Putamen (tissue), 1 donor: ENCODE measurements around the gene DNAH14.
"Not testable (repeated sequence)": the region's sequence is repeated elsewhere in the genome, so short reads cannot be mapped to it uniquely, and the experiment has no call there.

Experiments
- DNase-seq: peaks from one replicate; pipeline ENCODE4 v3.0.0-alpha.2; 2016; ENCODE audit warnings: low spot score

The DNAH14 gene

DNA sequence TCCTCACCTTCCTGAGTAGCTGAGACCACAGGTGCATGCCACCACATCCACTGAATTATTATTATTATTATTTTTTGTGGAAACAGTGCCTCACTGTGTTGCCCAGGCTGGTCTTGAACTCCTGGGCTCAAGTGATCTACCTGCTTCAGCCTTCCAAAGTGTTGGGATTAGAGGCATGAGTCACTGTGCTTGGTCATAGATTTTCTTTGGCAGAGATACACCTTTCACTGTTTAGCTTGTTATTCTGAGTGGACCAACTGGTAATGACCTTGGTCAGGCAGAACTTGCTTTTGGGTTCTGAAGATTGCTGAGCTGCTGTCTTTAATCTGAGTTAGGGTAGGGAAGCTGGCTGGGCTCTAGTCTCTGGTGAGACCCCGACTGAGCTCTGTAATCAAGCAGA, 66.8 kb downstream of the DNAH14 start:
- DNase-seq, result no peak

DNA sequence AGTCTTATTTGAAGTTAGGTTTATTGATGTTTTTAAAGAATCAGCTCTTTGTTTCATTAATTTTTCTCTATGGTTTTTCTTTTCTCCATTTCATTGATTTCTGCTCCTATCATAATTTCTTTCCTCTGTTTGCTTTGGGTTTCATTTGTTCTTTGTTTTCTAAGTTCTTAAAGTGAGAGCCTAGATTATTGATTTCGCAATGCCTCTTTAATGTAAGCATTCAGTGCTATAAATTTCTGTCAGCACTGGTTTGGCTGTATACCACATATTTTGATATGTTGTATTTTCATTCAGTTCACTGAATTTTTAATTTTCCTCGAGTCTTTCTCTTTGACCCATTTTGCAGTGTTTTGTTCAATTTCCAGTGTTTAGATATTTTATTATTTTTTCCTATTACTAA, 68.7 kb downstream of the DNAH14 start:
- no peak for DNase-seq

DNA sequence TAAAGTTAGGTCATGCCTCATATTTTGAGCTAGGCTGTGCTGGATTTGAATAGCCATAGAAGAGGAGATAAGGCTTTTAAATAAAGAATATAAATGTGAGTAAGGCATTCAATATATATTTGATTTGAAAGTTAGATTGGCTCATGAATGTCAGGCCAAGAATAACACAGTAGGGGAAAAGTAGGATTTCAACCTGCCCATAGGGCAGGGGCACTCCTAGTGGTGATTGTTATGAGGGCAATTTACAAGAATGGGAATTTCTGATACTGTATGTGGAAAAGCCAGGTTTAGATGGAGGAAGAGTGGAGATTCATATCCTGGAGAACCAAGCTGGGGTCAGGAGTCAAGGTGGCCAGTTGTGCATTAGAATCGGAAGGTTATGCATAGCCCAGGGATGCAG, 74.9 kb downstream of the DNAH14 start:
- DNase-seq, result no peak

DNA sequence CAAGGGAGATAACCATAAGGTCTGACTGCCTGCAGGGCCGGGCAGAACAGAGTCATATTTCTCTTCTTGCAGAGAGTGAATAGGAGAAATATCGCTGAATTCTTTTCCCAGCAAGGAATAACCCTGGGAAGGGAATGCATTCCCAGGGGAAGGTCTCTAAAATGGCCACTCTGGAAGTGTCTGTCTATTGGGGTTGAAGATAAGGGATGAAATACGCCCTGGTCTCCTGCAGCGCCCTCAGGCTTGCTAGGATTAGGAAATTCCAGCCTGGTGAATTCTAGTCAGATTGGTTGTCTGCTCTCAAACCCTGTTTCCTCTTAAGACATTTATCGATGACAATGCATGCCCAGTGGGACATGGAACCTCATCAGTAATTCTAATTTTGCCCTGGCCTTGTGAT, 76.9 kb downstream of the DNAH14 start:
- not testable (repeated sequence) for DNase-seq

DNA sequence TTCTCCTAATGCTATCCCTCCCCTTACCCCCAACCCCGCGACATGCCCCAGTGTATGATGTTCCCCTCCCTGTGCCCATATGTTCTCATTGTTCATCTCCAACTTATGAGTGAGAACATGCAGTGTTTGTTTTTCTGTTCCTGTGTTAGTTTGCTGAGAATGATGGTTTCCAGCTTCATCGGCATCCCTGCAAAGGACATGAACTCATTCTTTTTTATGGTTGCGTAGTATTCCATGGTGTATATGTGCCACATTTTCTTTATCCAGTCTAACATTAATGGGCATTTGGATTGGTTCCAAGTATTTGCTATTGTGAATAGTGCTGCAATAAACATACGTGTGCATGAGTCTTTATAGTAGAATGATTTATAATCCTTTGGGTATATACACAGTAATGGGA, 78.6 kb downstream of the DNAH14 start:
- DNase-seq, result not testable (repeated sequence)

DNA sequence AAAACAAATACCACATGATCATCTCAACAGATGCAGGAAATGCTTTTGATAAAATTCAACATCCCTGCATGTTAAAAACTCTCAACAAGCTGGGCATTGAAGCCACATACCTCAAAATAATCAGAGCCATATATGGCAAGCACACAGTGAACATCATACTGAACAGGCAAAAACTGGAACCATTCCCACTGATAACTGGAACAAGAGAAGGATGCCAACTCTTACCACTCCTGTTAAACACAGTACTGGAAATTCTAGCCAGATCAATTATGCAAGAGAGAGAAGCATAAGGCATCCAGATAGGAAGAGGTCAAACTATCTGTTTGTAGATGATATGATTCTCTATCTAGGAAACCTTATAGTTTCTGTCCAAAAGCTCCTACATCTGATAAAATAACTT, 91.6 kb downstream of the DNAH14 start:
- DNase-seq, result no peak

DNA sequence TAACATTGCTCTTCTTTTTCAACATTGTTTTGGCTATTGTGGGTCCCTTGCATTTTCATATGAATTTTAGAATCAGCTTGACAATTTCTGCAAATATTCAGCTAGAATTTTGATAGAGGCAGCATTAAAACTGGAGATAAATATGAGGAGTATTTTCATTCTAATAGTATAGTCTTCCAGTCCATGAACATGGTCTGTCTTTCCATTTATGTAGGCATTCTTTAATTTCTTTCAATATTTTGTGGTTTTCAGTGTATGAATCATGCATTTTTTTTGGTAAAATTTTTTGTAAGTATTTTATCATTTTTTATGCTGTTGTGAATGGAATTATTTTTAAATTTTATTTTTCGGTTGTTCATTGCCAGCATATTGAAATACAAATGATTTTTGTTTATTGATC, 97.2 kb downstream of the DNAH14 start:
- no peak for DNase-seq

DNA sequence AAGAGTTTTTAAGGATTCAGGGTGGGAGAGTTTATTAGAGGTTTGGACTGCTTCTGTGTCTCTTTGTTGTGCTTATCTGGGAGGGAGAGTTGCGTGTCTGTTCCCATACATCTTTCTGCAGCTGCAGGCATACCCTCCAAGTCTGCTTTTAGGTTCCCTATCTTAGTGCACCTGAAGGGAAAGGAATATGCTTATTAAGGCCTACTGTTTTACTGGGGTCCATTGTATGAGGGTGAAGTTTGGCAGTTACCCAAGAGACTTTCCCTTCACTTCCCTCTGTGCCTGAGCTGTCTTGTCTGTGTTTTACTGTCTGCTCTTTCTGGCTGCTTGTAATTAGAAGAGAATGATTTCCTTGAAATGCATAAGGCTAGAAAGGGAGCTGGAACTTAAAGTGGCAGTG, 107.0 kb downstream of the DNAH14 start:
- not testable (repeated sequence) for DNase-seq

DNA sequence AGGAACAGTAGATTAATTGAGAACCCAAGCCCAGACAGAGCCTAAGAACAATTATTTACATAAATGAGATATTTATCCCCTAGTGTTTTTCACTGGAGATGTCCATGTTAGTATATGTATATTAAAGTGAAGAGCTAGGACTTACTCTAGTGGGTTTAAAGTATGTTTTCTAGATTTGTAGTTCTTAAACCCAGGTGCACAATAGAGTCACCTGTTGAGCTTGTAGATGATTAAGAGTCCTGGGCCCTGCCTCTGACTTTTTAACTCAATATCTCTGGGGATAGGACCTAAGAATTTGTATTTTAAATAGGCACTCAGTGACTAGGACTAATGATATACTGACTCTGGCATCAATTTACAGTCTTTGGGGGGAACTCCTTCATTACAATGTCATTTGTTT, 112.8 kb downstream of the DNAH14 start:
- no peak for DNase-seq

DNA sequence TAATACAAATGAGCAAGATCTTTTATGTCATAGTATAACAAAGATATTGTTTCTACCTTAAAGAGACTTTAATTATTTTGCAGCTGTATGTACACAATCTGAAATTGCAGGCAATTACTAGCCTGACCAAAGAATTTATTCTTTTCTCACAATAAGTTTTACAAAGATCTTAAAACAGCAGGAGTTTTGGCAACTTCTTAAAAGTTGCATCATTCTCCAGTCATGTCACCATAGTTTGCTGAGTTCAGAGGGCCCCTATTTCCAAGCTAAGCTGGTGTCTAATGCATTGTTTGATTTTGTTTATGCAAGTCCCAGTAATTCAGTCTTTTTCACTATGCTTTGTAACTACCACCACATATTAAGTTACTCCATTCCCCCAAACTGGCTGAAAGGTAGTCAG, 114.8 kb downstream of the DNAH14 start:
- DNase-seq, result no peak

DNA sequence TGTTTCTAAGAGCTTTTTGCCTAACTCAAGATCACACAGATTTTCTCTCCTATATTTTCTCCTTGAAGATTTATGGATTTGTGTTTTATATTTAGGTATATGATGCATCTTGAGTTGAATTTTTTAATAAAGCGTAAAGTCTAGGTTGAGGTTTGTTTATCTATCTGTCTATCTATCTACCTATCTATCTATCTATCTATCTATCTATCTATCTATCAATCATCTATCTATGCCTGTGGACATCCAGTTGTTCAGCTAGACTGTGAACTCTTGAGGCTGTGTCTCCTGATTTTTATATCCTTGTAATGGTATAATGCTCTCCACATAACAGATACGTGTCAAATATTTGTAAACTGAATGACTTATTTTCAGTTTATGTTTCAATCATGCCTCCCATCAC, 120.1 kb downstream of the DNAH14 start:
- DNase-seq, result no peak

DNA sequence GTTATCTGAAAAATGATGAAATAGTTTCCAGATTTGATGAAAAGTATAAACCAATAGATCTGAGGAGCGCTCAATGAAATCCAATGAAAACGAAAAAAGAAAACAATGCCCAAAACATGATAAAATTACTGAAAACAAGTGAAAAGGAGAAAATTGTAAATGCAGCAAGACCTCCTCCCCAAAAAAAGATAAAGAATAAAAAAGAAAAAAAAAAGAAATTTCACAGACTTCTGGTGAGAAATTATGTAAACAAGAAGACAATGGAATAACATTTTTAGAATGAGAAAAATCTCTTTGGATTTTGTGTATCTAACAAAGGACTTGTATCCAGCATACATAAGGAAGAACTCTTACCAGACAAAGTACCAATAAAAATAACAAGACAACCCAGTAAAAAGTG, 134.2 kb downstream of the DNAH14 start:
- no peak for DNase-seq

DNA sequence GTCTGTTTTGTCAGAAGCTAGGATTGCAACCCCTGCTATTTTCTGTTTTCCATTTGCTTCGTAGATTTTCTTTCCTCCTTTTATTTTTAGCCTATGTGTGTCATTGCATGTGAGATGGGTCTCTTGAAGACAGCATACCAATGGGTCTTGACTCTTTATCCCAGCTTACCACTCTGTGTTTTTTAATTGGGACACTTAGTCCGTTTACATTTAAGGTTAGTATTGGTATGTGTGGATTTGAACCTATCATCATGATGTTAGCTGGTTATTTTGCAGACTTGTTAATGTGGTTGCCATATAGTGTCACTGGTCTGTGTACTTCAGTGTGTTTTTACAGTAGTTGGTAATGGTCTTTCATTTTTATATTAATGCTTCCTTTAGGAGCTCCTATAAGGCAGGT, 141.5 kb downstream of the DNAH14 start:
- DNase-seq, result no peak

DNA sequence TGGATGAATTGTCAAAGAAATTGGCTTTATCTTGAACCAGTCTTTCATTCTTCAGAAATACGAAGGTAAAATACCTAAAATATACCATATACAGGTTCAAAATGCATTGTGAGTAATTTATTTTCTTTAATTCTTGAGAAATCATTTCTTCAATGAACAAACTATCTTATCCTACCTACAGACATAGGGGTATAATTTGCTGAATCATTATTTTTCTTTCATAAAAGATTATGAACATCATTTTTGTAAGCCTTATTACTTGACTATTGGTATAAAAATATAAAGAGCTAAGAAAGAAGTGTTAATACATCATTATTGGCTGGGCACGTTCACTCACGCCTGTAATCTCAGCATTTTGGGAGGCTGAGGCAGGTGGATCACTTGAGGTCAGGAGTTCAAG, 167.7 kb downstream of the DNAH14 start:
- no peak for DNase-seq

DNA sequence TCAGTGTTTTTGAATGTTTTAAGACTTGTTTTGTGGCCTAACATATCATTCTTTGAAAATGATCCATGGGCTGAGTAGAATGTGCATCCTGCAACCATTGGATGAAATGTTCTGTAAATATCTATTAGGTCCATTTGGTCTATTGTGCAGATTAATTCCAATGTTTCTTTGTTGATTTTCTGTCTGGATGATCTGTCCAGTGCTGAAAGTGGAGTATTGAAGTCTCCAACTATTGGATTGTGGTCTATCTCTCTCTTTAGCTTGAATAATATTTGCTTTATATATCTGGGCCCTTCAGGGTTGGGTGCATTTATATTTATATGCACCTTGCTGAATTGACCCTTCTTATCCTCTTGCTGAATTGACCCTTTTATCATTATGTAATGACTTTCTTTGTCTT, 181.5 kb downstream of the DNAH14 start:
- DNase-seq, result no peak

DNA sequence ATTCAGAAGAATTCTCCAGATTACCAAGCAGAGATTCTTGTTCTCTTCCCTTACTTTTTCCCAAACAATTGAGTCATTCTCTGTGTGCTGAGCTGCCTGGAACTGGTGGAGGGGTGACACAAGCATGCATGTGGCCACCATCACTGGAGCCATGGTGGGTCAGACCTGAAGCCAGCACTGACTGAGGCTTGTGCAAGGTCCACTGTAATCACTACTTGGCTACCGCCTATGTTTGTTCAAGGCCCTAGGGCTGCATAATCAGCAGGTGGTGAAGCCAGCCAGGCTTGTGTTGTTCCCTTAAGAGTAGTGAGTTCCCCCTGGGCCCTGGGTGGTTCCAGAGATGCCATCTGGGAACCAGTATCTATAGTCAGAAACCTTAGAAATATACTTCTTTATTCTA, 183.8 kb downstream of the DNAH14 start:
- DNase-seq, result no peak

DNA sequence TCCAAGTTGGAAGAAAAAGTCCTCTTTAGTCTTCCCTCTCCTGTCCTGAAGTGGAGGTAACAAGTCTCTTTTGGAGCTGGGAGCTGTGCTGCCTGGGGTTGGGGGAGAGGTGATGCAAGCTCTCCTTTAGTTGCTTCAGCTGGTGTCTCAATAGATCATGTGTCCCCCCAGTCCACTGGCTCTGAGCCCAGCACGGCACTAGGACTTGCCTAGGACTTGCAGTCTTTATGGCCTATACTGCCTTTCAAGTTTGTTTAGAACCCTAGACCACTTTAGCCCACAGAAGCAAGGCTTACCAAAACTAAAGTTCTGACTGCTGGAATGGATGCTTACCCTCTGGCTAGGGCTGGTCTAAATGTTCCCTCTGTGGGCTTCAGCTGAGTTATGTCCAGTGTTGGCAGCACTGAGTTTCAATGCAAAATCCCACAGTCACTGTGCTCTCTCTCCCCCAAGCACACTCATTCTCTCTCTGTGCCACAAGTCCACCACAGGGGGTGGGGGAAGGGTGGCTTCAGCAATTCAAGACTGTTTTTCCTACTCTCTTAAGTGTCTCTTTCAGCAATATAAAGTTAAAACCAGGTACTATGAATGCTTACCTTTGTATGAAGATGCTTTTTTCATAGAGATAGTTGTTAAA, 185.0 kb downstream of the DNAH14 start:
- no peak for DNase-seq

DNA sequence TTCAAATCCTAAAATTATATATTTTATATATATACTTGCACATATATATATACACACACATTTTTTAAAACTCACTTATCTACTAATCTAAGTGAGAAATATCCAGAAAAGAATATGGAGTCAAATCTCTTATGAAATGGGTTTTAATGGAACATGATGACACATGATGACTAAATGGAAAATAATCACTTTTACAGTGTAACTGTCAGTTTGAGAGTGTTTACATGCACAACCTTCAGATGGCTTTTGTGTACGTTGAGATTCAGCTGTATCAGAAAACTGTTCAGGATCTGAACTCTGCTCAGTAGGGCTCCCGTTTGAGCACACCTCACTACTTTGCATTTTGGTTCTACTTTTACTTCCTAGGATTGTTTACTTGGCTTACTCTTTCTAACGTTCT, 189.8 kb downstream of the DNAH14 start:
- DNase-seq, result no peak

DNA sequence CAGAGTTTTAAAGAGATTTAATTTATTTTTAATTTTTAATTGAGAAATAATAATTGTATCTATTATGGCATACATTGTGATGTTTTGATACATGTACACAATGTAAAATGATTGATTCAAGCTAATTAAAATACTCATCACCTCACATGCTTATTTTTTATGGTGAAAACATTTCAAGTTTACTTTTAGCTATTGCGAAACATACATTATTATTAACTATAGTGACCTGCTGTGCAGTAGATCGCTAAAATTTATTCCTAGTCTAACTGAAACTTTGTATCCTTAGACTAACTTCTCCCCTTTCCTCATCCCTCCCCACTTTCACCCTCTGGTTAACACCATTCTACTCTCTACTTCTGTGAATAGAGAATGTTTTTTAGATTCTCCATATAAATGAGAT, 191.6 kb downstream of the DNAH14 start:
- no peak for DNase-seq

DNA sequence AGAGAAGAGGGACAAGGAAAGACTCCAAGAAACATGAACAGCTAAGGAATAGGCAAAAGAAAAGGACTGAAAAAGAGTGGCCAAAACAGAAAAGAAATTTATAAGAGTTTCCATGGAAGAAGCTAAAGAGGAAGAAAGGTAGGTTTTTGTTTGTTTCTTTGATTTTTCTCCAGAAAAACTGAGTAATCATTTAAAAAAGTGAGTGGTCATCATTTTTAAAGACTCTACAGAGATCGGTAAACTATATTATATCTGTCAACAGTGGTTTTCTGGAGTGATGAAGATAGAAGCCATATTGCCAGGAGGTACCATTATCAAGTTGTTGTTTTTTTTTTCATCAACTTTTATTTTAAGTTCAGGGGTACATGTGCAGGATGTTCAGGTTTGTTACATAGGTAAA, 202.4 kb downstream of the DNAH14 start:
- DNase-seq, result no peak

DNA sequence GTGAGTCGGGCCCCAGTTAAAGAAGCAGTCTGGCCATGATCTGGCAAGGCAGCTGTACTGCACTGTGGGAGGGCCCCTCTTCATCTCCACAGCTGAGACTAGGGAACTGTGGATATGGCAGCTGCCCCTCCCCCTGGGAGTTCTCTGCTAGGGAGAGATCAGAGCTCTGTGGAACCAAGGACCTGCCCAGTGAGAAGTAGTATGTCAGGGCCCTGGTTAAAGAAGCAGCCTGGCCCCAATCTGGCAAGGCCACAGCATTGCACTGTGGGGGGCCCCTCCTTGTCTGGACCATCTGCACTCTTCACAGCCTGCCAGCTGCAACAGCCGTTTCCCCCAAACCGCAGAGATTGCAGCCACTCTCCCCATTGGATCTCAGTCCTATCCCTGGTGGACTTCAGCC, 208.5 kb downstream of the DNAH14 start:
- DNase-seq, result no peak

DNA sequence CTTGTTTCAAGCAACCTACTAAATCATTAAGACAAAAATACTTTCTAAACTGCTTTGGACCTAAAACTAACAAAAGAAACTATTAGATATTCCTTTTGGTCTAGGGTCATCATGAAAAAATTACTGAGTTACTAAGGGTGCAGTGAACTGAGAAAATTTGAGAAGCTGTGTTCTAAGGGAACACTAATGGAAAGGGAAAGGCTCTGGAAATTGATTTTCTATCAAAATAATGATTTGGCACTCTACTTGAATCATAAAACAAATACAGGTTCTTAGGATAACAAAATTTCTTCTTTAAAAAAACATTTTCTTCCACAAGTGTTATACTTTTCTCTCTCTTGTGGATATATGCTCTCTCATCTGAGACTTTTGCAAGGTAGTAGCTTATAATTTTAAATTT, 213.5 kb downstream of the DNAH14 start:
- no peak for DNase-seq

DNA sequence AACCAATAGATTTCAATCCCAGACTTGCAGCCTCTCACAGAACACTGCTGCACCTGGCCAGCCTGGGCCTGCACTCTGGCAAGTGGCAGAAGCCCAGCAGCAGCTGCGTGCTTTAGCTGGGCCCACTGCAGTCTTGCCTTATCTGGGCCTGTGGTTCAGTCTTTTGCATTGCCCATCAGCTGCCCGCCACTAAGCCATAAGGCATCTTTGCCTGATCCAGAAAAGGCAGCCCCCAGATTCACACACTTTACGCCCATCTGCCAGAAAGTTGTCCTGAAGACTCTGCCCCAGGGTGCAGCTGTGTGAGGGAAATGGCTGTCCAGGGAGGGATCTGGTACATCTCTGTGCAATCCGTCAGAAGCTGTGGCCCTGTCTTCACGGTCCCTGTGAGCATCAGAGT, 217.0 kb downstream of the DNAH14 start:
- DNase-seq, result no peak

DNA sequence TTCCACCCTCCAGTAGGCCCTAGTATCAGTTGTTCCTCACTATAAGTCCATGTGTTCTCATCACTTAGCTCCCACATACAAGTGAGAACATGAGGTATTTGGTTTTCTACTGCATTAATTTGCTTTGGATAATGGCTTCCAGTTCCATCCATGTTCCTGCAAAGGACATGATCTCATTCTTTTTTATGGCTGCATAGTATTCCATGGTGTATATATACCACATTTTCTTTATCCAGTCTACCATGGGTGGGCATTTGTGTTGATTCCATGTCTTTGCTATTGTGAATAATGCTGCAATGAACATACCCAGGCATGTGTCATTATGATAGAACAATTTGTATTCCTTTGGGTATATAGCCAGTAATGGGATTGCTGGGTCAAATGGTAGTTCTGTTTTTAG, 218.3 kb downstream of the DNAH14 start:
- not testable (repeated sequence) for DNase-seq

DNA sequence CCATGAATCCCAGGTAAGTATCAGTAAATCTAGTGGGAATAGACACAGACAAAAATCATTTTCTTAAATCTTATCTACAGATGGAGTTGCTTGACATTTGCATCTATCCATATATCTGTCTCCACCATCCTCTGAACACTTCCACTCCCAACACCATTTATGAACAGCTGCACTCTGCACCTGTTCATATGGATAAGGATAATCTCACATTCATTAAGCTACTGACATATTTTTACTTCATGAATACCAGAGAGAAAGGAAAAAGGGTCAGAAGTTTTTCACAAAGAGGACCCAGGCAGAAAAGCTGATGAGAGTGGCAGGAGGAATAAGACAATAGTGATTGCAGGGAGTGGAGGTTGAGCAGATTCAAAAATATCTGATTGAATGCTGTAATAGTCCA, 222.6 kb downstream of the DNAH14 start:
- DNase-seq, result no peak
